NT2/D1 (cell line): ENCODE measurements around the gene SREBF2.

Experiments
- DNase-seq: peaks from one replicate; pipeline ENCODE4 v3.0.0-alpha.2; 2011; ENCODE audit warnings: low read depth, low spot score
- H3K27me3 ChIP-seq: 2 replicates; pipeline ENCODE4 v1.6.0; 2011; ENCODE audit warnings: mild to moderate bottlenecking; ENCODE audit not compliant: insufficient read length, insufficient read depth
- H3K36me3 ChIP-seq: 2 replicates; pipeline ENCODE4 v1.6.1; 2011; ENCODE audit warnings: mild to moderate bottlenecking, low read length, mixed read lengths; ENCODE audit not compliant: insufficient read depth, insufficient read length
- H3K4me1 ChIP-seq: 2 replicates; pipeline ENCODE4 v1.5.1; 2011; ENCODE audit not compliant: insufficient read depth, insufficient read length
- H3K4me3 ChIP-seq: 2 replicates; pipeline ENCODE4 v1.5.1; 2011; ENCODE audit warnings: low read depth; ENCODE audit not compliant: insufficient read length
- H3K9ac ChIP-seq: 2 replicates; pipeline ENCODE4 v1.6.0; 2011; ENCODE audit warnings: low read depth; ENCODE audit not compliant: insufficient read length
- H3K9me3 ChIP-seq: 2 replicates; pipeline ENCODE4 v1.5.1; 2011; ENCODE audit warnings: mild to moderate bottlenecking, low read length; ENCODE audit not compliant: insufficient read depth
- SUZ12 ChIP-seq: IDR thresholded peaks from 2 replicates; pipeline ENCODE4 v1.6.1; 2011; ENCODE audit not compliant: insufficient read length, insufficient read depth; ENCODE audit errors: extremely low read depth
- YY1 ChIP-seq: IDR thresholded peaks from 2 replicates; pipeline ENCODE4 v1.6.1; 2011; ENCODE audit not compliant: insufficient read length, insufficient read depth
- ZNF274 ChIP-seq: IDR thresholded peaks from 2 replicates; pipeline ENCODE4 v1.6.1; 2011; ENCODE audit warnings: mild to moderate bottlenecking, low read depth, low read length

SREBF2 gene

DNA sequence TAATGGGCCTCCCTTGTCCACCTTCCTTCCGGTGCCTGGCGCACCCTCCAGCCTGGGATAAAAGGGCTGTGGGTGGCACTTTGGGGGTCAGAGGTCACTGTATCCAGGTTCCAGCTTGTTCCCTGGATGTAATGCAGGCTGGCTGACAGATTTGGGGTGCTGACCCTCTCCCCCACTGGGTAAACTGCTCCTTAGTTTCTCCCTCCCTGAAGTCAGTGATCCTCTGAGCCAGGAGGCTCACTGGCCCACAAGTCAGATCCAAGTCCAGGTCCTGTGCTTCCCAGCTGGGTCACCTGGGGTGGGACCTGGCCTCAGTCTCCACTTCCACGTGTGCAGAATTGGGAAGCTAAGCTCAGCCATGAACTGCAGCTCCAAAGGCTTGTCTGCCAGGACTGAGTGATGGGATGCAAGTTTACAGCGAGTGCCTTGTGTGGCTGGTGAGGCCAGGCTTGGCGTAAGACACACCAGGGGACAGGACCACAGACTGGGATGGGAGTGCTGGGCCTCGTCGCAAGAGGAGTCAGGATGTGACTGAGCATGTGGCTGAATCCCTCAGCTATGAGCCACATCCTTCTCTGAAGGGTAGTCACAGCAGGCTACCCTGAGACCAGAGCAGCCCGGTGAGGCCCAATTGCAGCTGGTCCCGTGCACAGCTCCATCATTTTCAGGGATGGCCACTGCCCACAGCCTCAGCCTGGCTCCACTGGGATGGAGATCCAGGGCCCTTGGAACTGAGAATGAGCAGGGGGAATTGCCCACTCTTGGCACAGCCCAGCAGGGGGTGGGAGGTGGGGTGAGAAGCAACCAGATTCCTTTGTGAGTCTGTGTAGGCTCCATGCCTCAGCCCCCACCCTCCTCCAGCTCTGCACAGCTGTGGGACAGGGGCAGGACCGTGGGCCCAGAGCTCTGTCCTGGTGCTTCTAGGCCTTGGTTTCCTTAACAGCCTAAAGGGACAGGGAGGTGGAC lies 74.8 kb downstream of the SREBF2 start:
- Histone ChIP-seq H3K36me3 (peaks cover 39% of the 10 kb centered on the region), H3K27me3 (peaks cover 26% of the 10 kb centered on the region), H3K4me1 (peaks cover 23% of the 10 kb centered on the region), H3K9me3 (no peaks in the 10 kb centered on the region), H3K9ac (no peak overlapping the region), H3K4me3 (no peak overlapping the region)
- DNase-seq = no peak
- TF ChIP-seq ZNF274 (no peak), SUZ12 (no peak), YY1 (no peak)

DNA sequence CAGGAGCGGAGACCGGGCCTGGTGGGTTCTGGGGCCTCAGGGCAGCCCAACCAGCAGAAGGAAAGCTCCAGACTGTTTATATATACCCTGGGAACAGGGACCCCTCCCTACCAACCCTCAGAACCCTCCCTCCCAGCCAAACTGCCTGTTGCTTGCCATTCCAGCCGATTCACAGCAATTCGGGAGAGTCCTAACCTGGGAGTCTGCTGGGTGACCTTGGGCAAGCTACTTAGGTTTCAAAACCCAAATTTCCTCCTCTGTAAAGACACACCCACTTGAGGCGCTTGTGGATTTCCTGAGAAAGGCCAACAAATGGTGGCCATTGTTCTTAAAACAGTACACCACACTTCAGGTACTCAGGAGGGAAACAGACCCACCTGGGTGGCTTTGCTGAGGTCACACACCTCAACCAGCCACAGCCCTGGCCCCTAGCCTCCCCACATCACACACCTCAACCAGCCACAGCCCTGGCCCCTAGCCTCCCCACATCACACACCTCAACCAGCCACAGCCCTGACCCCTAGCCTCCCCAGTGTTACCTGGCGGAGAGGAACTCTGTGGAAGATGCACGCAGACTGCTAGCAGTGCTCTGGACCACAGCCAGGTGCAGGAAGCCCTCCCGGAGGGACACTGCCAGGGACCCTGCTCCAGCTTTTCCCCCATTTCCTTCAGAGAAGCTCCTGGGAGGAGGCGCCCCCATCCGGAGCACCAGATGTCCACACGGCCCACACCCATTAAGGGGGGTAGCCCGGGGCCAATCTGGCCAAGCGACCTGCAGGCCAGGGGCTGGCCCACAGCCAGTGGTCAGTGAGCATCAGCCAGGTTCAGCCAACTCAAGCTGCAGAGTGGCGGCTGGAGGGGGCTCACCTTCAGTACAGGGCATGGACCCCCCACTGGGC lies 75.8 kb downstream of the SREBF2 start:
- H3K4me3 ChIP-seq = no peak overlapping the region
- no peak for TF ChIP-seq SUZ12
- TF ChIP-seq ZNF274 = no peak
- TF ChIP-seq YY1 = no peak
- no peaks in the 10 kb centered on the region for H3K9me3 ChIP-seq
- H3K36me3 ChIP-seq = peaks cover 30% of the 10 kb centered on the region
- no peak overlapping the region for H3K9ac ChIP-seq
- peaks cover 36% of the 10 kb centered on the region for H3K27me3 ChIP-seq
- no peak for DNase-seq
- peaks cover 23% of the 10 kb centered on the region for H3K4me1 ChIP-seq

DNA sequence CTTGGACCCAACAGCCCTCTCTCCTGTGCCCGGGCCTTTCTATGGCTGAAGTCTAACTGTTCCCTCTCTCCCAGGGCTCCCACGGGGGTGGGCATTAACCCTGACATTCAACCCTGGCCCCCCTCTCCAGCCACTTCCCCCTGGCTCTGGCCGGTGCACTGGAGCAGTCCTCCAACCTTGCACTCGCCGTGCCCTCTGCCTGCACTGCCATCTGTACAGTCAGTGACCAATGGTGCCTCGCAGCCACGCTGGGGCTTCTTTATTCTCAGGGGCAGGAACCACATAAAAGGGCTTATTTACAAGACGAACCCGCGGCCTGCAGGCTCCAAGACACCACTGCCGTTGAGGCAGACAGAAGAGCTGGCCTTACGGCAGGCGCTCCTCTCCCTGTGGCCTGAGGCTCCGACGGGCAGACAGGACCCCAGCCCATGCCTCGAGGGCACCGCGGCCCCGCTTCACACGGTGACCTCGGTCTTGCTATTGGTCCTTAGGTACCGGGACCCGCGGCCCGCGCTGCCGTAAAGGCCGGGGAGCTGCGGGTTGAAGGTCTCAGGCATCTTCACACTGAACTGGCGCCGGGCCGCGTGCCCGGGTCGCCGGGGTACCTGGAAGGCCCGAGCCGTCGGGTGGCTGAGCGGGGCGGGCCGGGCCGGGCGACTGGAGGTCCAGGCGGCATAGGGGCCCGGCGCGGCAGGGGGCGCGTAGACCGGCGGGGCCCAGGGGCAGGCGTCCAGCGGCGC lies 76.6 kb downstream of the SREBF2 start:
- H3K9me3 ChIP-seq = no peaks in the 10 kb centered on the region
- no peak for DNase-seq
- H3K9ac ChIP-seq = peak overlapping the region; percentile 32
- peaks cover 22% of the 10 kb centered on the region for H3K36me3 ChIP-seq
- no peak for TF ChIP-seq SUZ12
- TF ChIP-seq ZNF274 = no peak
- no peak for TF ChIP-seq YY1
- no peak overlapping the region for H3K4me3 ChIP-seq
- peaks cover 23% of the 10 kb centered on the region for H3K4me1 ChIP-seq
- H3K27me3 ChIP-seq = peaks cover 44% of the 10 kb centered on the region

DNA sequence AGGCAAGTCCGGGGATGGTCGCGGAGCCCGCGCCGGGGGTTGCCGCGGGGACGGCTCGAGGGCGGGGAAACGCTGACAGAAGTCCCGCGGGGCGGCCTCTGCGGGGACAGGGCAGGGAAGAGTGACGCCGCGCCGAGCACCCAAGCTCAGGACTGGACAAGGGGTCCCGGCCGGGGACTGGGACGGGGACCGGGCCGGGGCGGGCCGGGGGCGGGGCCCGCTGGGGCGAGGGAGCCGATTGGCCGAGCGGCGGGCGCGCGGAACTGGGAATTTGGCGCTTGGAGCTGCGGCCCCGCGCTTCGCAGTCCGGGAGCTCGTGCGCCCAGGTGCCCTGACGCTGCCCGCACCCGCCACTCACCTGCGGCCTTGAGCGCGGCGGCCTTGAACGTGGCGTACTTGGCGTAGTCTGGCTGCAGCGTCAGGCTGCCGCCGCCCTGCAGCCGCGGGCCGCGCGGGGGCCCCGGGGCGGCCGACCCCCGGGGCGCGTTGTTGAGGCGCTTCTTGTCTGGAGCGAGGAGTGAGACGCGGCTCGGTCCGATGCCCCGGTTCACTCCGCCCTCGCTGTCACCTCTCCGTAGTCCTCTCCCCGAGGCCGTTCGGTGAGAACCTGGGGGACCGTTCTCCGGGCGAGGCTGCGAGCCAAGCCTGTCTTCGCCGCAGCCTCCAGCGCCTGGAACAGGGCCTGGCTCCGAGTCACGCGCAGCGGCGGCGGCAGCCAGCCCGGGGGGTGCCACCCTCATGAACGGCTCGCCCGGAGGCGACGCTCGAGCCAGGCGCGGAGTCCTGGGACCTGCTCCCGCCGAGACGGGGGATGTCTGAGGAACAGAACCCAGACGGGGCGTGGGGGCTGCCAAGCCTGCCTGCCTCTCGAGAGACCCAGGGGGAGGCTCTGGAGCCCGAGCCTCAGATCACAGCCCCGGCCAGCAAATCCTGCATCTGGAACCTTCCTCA lies 77.4 kb downstream of the SREBF2 start:
- Histone ChIP-seq H3K9me3 (no peaks in the 10 kb centered on the region), H3K4me1 (peaks cover 23% of the 10 kb centered on the region), H3K27me3 (peaks cover 52% of the 10 kb centered on the region), H3K36me3 (peaks cover 14% of the 10 kb centered on the region), H3K4me3 (no peak overlapping the region), H3K9ac (peak overlapping the region; percentile 50)
- no peak for DNase-seq
- TF ChIP-seq YY1 = no peak
- TF ChIP-seq ZNF274 = no peak
- TF ChIP-seq SUZ12 = peak; percentile 48

DNA sequence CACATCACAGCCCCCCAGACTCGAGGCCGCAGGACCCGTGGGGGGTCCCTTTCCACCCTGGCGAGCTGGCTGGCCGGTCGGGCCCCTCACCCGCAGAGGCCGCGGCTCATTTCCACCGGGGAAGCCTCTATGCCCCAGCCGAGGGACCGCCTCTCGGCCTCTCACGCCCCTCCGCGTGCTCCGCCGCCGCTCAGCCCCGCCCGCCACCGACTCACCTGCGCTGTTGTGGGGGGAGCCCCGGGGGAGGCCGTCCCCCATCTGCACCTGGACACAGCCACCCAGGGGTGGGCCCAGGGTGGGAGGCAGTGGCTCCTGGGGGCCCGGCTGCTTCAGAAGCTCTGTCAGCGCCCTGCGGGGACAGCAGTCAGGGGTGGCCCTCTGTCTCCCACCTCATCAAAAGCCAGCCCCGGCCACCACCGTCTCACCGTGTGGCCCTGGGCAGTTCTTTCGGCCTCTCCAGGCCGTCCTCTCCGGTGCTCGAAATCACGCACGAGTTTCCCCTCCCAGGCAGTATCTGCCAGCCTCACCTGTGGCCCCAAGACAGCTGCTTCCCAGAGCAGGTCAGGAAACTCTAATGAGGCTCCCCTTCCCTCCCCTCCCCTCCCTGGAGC lies 78.2 kb downstream of the SREBF2 start:
- H3K27me3 ChIP-seq = peaks cover 60% of the 10 kb centered on the region
- H3K4me3 ChIP-seq = no peak overlapping the region
- TF ChIP-seq YY1 = no peak
- TF ChIP-seq ZNF274 = no peak
- no peak for TF ChIP-seq SUZ12
- no peaks in the 10 kb centered on the region for H3K9me3 ChIP-seq
- peaks cover 23% of the 10 kb centered on the region for H3K4me1 ChIP-seq
- no peak overlapping the region for H3K9ac ChIP-seq
- peaks cover 9% of the 10 kb centered on the region for H3K36me3 ChIP-seq
- no peak for DNase-seq
